IPS-15b (cell line): Measurements from ENCODE around the gene UBL3.

Experiments
- H3K27me3 ChIP-seq: one replicate; pipeline ENCODE4 v1.6.1; 2013; ENCODE audit warnings: low read length; ENCODE audit not compliant: control insufficient read depth, insufficient read depth
- H3K36me3 ChIP-seq: one replicate; pipeline ENCODE4 v1.6.1; 2013; ENCODE audit warnings: low read length; ENCODE audit not compliant: control insufficient read depth, insufficient read depth
- H3K4me1 ChIP-seq: one replicate; pipeline ENCODE4 v1.6.1; 2013; ENCODE audit warnings: mild to moderate bottlenecking, low read length; ENCODE audit not compliant: control insufficient read depth, insufficient read depth
- H3K4me3 ChIP-seq: one replicate; pipeline ENCODE4 v1.5.1; 2013; ENCODE audit warnings: low read depth, low read length
- H3K9ac ChIP-seq: one replicate; pipeline ENCODE4 v1.6.1; 2013; ENCODE audit warnings: low read depth, mild to moderate bottlenecking, low read length
- H3K9me3 ChIP-seq: one replicate; pipeline ENCODE4 v1.6.1; 2013; ENCODE audit warnings: mild to moderate bottlenecking, low read length; ENCODE audit not compliant: control insufficient read depth, insufficient read depth

UBL3 gene

GRCh38 chr13:29805994-29806979 lies 44.1 kb downstream of the UBL3 start:
- no peaks in the 10 kb centered on the region for H3K36me3 ChIP-seq
- no peak overlapping the region for H3K4me3 ChIP-seq
- H3K4me1 ChIP-seq, result no peaks in the 10 kb centered on the region
- H3K9me3 ChIP-seq, result no peaks in the 10 kb centered on the region
- no peak overlapping the region for H3K9ac ChIP-seq
- no peaks in the 10 kb centered on the region for H3K27me3 ChIP-seq

GRCh38 chr13:29803221-29803620 lies 47.2 kb downstream of the UBL3 start:
- H3K4me1 ChIP-seq, result no peaks in the 10 kb centered on the region
- H3K9me3 ChIP-seq, result no peaks in the 10 kb centered on the region

GRCh38 chr13:29802621-29803020 lies 47.8 kb downstream of the UBL3 start:
- no peaks in the 10 kb centered on the region for H3K4me1 ChIP-seq
- no peak overlapping the region for H3K9ac ChIP-seq
- no peak overlapping the region for H3K4me3 ChIP-seq
- no peaks in the 10 kb centered on the region for H3K9me3 ChIP-seq
- H3K27me3 ChIP-seq, result no peaks in the 10 kb centered on the region
- H3K36me3 ChIP-seq, result no peaks in the 10 kb centered on the region

More at GRCh38 chr13:29803221-29803620, 47.2 kb downstream of the UBL3 start:
- Histone ChIP-seq H3K9ac (no peak overlapping the region), H3K27me3 (no peaks in the 10 kb centered on the region), H3K4me3 (no peak overlapping the region), H3K36me3 (no peaks in the 10 kb centered on the region)

- Histone ChIP-seq H3K4me3 (no peak overlapping the region), H3K36me3 (no peaks in the 10 kb centered on the region), H3K9ac (no peak overlapping the region)
These were observed 48.6 kb downstream of the UBL3 start for GRCh38 chr13:29801737-29802305.

GRCh38 chr13:29801102-29801501 lies 49.3 kb downstream of the UBL3 start:
- Histone ChIP-seq H3K9ac (no peak overlapping the region), H3K4me1 (no peaks in the 10 kb centered on the region), H3K9me3 (no peaks in the 10 kb centered on the region), H3K27me3 (no peaks in the 10 kb centered on the region), H3K4me3 (no peak overlapping the region), H3K36me3 (no peaks in the 10 kb centered on the region)

More at GRCh38 chr13:29801737-29802305, 48.6 kb downstream of the UBL3 start:
- no peaks in the 10 kb centered on the region for H3K4me1 ChIP-seq
- no peaks in the 10 kb centered on the region for H3K9me3 ChIP-seq
- H3K27me3 ChIP-seq, result no peaks in the 10 kb centered on the region

- Histone ChIP-seq H3K4me3 (no peak overlapping the region), H3K27me3 (no peaks in the 10 kb centered on the region), H3K36me3 (no peaks in the 10 kb centered on the region), H3K4me1 (no peaks in the 10 kb centered on the region), H3K9ac (no peak overlapping the region), H3K9me3 (no peaks in the 10 kb centered on the region)
These were observed 49.7 kb downstream of the UBL3 start for GRCh38 chr13:29800687-29801086.

GRCh38 chr13:29799041-29799440 lies 51.4 kb downstream of the UBL3 start:
- Histone ChIP-seq H3K9me3 (no peaks in the 10 kb centered on the region), H3K36me3 (no peaks in the 10 kb centered on the region), H3K9ac (no peak overlapping the region), H3K4me3 (no peak overlapping the region), H3K27me3 (no peaks in the 10 kb centered on the region), H3K4me1 (no peaks in the 10 kb centered on the region)

- no peaks in the 10 kb centered on the region for H3K9me3 ChIP-seq
- H3K36me3 ChIP-seq, result no peaks in the 10 kb centered on the region
- no peaks in the 10 kb centered on the region for H3K27me3 ChIP-seq
- H3K9ac ChIP-seq, result no peak overlapping the region
- no peaks in the 10 kb centered on the region for H3K4me1 ChIP-seq
- no peak overlapping the region for H3K4me3 ChIP-seq
These were observed 58.2 kb downstream of the UBL3 start for GRCh38 chr13:29791997-29792780.

GRCh38 chr13:29791508-29791907 lies 58.9 kb downstream of the UBL3 start:
- Histone ChIP-seq H3K4me3 (no peak overlapping the region), H3K27me3 (no peaks in the 10 kb centered on the region), H3K36me3 (no peaks in the 10 kb centered on the region), H3K9me3 (no peaks in the 10 kb centered on the region), H3K9ac (no peak overlapping the region), H3K4me1 (no peaks in the 10 kb centered on the region)

GRCh38 chr13:29786698-29787097 lies 63.7 kb downstream of the UBL3 start:
- H3K36me3 ChIP-seq, result no peaks in the 10 kb centered on the region
- no peaks in the 10 kb centered on the region for H3K9me3 ChIP-seq
- H3K4me1 ChIP-seq, result no peaks in the 10 kb centered on the region
- no peak overlapping the region for H3K9ac ChIP-seq
- no peak overlapping the region for H3K4me3 ChIP-seq
- no peaks in the 10 kb centered on the region for H3K27me3 ChIP-seq

- Histone ChIP-seq H3K36me3 (no peaks in the 10 kb centered on the region), H3K4me1 (no peaks in the 10 kb centered on the region), H3K9ac (no peak overlapping the region), H3K27me3 (no peaks in the 10 kb centered on the region), H3K9me3 (no peaks in the 10 kb centered on the region), H3K4me3 (no peak overlapping the region)
These were observed 64.4 kb downstream of the UBL3 start for GRCh38 chr13:29785978-29786377.
